Fibroblast of skin of left quadriceps (primary cell): ENCODE data around the gene RUFY4.

Source experiments
- DNase-seq, 2 experiments: peaks; one replicate each; pipeline ENCODE4 v3.0.0-alpha.2; 2013; ENCODE audit warnings: low read depth in 2 of 2

The RUFY4 gene

GRCh38 chr2:218063486-218063885 lies 5.6 kb upstream of the RUFY4 start:
- DNase-seq = no peak

- DNase-seq = no peak
Measured at GRCh38 chr2:218063896-218064295, 5.2 kb upstream of the RUFY4 start.

DNA sequence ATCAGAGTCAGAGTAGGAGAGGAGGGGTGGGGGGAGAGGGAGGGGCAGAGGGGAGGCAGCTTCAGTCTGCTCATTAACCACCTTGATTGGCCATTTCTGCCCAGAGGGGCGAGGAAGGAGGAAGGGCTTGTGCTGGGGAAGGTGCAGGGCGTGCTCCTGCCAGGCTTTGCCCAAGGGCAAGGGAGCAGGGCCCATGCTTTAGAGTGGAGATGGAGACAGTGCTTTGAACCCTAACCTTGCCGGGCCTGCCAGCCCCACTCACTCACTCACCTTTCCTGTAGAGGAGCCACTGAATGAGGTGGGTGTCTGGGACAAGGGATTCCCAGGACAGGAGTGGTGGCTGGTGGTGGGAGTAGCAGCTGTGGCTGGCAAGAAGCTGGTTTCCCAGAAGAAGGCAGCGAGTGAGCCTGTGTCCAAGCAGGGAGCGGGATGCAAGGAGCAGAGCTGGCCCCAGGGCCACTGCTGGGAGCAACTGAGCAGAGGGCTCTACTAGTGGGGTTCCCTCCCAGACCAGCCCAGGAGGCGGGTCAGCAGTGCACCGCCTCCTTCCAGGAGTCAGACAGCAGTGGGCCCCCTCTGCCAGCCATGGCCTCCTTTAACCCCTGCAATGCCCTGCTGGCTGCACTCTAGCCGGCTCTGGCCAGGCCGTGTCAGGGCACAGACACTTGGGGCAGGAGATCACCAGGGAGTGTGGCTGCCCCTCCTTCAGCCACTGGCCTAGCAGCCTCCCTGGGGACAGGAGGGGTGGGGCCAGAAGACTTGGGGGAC lies 3.6 kb upstream of the RUFY4 start:
- no peak for DNase-seq

DNA sequence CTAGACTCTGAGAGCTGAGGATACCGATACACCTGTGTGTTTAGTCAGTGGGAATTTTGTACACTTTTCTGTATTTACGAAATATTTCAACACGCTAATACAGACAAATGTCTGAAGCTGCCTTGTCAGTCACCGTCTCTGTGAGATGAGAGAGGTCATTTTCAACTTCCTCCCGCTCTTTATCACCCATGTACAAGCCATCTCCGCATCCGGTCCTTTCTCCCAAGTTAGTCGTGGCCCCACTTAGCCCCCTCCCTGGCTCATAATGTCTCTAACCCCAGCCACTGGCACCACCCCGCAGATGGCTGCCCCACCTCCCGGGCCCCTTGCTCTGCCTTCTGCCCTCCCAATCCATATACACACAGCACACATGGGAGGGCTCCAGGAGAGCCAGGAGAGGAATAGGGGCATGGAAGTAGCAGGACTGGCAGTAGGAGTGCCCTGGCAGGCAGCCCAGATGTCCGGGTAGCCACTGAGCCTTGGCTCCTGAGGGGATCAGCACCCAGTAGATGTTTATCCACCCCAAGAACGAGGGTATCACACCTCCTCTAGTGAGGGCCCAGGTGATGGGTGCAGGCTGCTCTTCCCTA lies 2.0 kb upstream of the RUFY4 start:
- no peak for DNase-seq

DNA sequence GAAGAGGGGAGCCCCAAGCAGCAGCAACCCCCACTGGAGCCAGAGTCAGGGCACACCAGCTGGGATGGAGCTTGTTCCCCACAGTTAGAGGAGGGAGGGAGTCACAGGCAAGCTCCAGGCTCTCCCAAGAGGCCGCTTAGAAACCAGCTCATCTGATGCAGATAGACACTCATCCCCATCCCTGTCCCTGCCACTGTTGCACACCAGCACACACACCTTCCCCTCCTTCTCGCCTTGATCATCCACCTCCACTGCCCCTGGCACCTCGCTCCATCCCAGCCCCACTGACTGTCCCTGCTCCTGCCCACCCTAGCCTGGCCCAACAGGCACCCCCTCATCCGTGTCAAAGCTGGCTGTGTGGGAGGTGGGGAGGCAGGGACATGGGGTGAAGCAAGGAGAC lies 1.5 kb upstream of the RUFY4 start:
- DNase-seq = no peak

DNA sequence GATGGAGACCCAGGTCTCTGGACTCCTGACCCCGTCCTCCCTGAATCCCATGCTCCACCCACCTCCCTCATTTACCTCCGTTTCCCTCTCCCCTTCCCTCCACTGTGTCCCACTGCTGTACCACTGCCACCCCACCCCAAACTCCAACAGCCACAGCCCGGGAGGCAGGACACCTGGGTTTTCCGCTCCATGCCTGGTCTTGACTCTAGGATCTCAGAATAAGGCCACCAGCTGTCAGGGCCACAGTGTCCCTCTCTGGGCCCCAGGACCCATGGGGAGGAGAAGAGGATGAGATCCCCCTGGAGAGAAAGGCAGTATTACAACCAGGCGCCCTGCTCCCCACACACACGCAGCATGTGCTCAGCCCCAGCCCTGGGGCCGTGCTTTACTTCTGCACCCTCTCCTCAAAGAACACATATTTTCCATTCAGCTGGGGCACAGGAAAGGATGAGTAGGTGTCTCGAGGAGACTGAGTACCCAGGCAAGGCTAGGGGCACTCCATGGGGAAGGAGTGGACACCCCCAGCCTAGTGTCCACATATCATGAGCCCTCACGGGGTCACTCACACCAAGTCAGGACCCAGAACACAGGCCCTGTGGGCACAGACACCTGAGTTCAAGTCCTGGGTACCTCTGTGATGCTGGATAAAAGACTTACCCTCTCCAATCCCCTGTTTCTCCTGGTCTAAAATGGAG lies 700 bp downstream of the RUFY4 start:
- DNase-seq = no peak

DNA sequence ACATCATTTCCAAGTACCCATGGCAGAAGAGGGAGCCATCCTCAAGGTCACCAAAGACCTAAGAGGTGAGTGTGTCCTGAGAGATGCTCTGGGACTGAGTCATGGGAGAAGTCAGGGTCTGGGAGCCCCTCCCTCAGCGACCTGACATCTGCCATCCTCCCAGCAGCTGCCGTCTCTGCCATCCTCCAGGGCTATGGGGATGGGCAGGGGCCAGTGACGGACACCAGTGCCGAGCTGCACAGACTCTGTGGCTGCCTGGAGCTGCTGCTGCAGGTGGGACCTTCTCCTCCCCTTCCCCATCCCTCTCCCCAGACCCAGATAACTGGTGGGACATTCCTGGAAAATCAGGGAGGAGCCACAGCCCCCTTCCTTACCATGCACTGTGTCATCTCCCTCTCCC lies 1.5 kb downstream of the RUFY4 start:
- DNase-seq = no peak

DNA sequence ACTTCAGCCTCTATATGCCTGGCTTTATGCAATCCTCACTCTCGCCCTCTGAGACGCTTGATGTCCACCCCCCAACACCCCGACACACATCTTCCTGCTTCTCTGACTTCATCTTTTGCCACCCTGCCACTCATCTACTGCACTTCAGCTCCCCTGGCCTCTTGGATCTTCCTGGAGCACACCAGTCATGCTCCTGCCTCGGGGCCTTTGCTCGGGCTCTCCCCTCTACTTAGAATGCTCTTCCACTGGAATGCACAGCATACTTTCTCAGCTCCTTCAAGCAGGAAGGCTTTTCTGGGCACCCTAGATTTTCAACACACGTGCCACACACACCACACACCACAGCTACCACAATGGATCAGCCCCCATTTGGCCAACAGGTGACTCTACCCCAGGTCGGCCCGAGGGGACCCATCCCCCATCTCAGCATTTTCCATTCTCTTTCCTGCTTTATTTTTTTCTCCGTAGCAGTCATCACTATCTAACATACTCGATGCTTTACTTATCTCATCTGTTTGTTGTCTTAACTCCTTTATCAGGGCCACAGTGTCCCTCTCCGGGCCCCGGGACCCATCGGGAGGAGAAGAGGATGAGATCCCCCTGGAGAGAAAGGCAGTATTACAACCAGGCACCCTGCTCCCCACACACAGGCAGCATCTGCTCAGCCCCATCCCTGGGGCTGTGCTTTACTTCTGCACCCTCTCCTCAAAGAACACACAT lies 2.3 kb downstream of the RUFY4 start:
- DNase-seq = no peak

- DNase-seq = no peak
Measured at GRCh38 chr2:218072002-218072401, 2.9 kb downstream of the RUFY4 start.

DNA sequence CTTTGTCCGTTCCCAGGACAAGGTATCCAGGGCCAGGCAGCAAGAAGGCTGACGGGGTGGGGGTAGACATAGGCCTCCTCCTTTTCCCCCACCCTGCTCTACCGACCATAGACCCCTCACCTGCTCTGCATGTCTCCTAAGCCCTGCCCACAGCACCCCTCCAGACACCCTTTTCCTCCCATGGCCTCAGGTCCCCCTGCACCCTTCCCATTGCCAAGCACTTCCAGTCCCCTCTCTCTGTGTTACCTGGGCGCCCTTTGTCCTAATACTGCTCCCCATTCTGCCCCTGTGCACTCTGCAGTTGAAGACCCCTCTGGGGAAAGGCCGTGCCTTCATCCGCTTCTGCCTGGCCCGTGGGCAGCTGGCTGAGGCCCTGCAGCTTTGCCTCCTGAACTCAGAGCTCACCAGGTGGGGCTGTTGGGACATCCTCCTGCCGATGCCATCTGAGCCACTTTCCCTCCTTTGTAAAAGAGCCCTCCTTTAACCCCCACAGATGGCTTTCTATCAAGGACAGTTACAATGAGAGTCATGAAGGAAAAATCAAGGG lies 3.5 kb downstream of the RUFY4 start:
- no peak for DNase-seq

GRCh38 chr2:218073185-218073584 lies 4.1 kb downstream of the RUFY4 start:
- no peak for DNase-seq

GRCh38 chr2:218074031-218074430 lies 5.0 kb downstream of the RUFY4 start:
- no peak for DNase-seq

DNA sequence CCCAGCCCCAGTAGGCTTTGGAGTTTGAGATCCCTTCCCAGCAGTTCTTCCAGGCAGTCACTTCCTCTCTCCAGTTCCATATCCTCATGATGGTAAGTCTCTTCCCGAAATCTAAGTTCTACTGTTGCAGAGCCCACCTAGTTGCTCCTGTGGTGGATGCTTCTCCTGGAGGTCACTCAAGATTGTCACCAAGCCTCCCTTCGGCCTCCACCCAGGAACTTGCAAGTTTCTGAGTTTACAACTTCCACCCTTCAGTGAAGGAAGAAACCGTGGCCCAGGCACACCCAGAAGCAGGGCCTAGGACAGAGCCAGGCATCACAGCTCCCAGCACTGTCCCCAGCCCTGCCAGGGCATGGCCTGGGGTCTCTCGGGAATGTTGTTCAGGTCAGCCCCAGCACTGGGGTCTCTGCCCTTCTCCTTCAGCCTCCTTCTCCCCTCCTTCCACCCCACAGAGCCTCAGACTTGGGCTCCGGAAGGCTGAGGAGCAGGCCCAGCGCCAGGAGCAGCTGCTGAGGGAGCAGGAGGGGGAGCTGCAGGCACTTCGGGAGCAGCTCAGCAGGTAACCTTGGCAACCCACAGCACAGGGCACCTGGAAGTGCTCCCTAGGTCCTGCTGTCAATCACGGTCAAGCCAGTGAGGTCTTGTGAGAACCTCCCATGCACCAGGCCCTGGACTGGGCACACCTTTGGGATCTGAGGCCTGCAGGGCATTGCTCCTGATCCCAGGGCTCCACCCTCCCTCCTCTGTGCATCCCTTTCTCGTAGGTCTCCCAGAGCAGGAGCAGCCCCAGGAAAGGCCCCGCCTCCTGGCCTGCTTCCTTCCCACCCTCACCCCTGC lies 7.1 kb downstream of the RUFY4 start:
- no peak for DNase-seq

- no peak for DNase-seq
Measured at GRCh38 chr2:218077464-218078216, 8.6 kb downstream of the RUFY4 start.

- DNase-seq = no peak
Measured at GRCh38 chr2:218079943-218080913, 11.2 kb downstream of the RUFY4 start.

- DNase-seq = no peak
Measured at GRCh38 chr2:218081063-218081462, 12.0 kb downstream of the RUFY4 start.

GRCh38 chr2:218081695-218082094 lies 12.6 kb downstream of the RUFY4 start:
- peak; percentile 95 for DNase-seq

DNA sequence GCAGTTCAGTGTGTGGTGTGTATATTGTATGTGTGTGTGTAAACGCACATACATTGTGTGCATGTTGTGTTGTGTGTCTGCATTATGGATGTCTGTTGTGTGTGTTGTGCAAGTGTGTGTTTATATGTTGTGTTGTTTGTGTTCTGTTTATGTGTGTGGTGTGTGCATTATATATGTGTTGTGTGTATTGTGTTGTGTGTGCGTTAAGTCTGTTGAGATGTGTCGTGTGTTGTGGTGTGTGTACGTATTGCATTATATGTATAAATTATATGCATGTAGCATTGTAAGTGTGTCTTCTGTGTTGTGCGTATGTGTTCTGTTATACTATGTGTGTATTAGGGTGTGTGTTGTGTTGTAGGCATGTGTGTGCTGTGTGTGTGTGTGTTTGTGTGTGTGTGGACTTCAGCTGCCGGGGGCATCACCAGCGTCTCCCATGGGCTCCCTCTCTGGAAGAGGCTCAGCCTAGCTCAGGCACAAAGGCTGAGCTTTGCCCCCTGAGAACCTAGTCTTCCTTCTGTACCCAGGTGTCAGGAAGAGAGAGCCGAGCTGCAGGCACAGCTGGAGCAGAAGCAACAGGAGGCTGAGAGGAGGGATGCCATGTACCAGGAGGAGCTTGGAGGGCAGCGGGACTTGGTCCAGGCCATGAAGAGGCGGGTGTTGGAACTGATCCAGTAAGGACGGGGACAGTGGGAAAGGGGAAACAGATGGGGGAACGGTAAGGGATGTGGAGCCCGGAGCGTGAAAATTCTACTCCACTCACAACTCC lies 13.7 kb downstream of the RUFY4 start:
- no peak for DNase-seq

DNA sequence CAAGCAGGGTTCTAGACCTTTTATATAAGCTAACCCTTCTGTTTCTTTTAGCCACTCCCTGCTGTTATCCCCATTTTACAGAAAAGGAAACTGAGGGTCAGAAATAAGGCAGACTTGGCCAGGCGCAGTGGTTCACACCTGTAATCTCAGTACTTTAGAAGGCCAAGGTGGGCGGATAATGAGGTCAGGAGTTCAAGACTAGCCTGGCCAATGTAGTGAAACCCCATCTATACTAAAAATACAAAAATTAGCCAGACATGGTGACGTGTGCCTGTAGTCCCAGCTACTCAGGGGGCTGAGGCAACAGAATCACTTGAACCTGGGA lies 14.3 kb downstream of the RUFY4 start:
- DNase-seq = no peak
